ENCODE results near the gene FAM180A. TPM values are rescaled to one million over a fixed set of nuclear protein-coding genes. Genes with fewer than 3 reads are reported as not detected.

Gene FAM180A
- total and polyA plus RNA-seq, 2 experiments from 2014 or later, result not detected

DNA sequence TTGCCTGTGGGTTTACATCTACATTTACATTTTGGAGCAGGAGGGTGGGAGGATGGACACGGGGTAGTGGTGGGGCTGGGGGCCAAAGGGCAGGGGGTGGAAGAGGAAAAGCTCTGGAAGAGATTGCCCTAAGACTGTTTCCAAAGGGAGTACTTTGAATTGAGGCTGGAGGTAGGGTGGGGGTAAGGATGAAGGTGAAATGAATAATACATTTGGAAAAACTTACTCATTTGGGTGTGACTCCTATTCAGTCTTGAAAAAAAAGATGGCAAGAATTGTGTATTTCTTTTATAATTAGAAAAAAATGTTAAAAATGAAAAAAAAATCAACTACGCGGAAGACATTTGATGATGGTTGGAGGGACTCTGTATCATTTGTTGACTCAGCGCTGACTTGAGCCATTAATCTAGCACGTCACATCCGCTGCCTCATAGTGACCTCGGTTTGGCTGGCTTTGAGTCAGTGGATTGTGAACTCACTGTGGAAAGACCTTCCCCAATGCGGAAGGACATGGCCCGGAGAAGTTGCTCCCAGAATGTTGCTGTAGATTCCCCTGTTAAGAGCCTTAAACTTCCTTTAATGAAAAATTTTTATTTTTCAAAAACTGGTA lies 2.8 kb downstream of the FAM180A start:
- H3K79me2 ChIP-seq (replicated peaks; ENCODE audit: insufficient read depth), result no peaks in the 10 kb centered on the region
- H3K27me3 Mint-ChIP-seq (ENCODE audit: insufficient read depth, low read depth, poor library complexity), result peaks cover 6% of the 10 kb centered on the region
- no peak overlapping the region for H2AFZ ChIP-seq
- no peaks in the 10 kb centered on the region for H3K9me2 ChIP-seq (ENCODE audit: insufficient read depth)
- no peak for TF ChIP-seq NANOG (IDR thresholded peaks at IDR 0.05; ENCODE audit: borderline replicate concordance)
- no peak for TF ChIP-seq ZNF114 (CRISPR knock-in tag; IDR thresholded peaks at IDR 0.05)
- no peak for TF ChIP-seq STAT1 (IDR thresholded peaks at IDR 0.05; ENCODE audit: unreplicated experiment)
- no peak for TF ChIP-seq JUNB (IDR thresholded peaks at IDR 0.05; ENCODE audit: unreplicated experiment)
- no peak for TF ChIP-seq EZH2 (IDR thresholded peaks at IDR 0.05; ENCODE audit: low read depth, unreplicated experiment)
- TF ChIP-seq, protein P1, sequence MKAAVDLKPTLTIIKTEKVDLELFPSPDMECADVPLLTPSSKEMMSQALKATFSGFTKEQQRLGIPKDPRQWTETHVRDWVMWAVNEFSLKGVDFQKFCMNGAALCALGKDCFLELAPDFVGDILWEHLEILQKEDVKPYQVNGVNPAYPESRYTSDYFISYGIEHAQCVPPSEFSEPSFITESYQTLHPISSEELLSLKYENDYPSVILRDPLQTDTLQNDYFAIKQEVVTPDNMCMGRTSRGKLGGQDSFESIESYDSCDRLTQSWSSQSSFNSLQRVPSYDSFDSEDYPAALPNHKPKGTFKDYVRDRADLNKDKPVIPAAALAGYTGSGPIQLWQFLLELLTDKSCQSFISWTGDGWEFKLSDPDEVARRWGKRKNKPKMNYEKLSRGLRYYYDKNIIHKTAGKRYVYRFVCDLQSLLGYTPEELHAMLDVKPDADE (IDR thresholded peaks at IDR 0.05), result no peak
- TF ChIP-seq CTCF (conservative IDR thresholded peaks at IDR 0.05; ENCODE audit: low read depth in 2 of 2), result no peak
- no peak for TF ChIP-seq POLR2AphosphoS5 (IDR thresholded peaks at IDR 0.05; ENCODE audit: low read depth)
- TF ChIP-seq ZNF331 (CRISPR knock-in tag; IDR thresholded peaks at IDR 0.05; ENCODE audit: low read depth), result no peak
- no peak for TF ChIP-seq CREB1 (CRISPR knock-in tag; IDR thresholded peaks at IDR 0.05; ENCODE audit: low read depth)
- TF ChIP-seq, protein P2, sequence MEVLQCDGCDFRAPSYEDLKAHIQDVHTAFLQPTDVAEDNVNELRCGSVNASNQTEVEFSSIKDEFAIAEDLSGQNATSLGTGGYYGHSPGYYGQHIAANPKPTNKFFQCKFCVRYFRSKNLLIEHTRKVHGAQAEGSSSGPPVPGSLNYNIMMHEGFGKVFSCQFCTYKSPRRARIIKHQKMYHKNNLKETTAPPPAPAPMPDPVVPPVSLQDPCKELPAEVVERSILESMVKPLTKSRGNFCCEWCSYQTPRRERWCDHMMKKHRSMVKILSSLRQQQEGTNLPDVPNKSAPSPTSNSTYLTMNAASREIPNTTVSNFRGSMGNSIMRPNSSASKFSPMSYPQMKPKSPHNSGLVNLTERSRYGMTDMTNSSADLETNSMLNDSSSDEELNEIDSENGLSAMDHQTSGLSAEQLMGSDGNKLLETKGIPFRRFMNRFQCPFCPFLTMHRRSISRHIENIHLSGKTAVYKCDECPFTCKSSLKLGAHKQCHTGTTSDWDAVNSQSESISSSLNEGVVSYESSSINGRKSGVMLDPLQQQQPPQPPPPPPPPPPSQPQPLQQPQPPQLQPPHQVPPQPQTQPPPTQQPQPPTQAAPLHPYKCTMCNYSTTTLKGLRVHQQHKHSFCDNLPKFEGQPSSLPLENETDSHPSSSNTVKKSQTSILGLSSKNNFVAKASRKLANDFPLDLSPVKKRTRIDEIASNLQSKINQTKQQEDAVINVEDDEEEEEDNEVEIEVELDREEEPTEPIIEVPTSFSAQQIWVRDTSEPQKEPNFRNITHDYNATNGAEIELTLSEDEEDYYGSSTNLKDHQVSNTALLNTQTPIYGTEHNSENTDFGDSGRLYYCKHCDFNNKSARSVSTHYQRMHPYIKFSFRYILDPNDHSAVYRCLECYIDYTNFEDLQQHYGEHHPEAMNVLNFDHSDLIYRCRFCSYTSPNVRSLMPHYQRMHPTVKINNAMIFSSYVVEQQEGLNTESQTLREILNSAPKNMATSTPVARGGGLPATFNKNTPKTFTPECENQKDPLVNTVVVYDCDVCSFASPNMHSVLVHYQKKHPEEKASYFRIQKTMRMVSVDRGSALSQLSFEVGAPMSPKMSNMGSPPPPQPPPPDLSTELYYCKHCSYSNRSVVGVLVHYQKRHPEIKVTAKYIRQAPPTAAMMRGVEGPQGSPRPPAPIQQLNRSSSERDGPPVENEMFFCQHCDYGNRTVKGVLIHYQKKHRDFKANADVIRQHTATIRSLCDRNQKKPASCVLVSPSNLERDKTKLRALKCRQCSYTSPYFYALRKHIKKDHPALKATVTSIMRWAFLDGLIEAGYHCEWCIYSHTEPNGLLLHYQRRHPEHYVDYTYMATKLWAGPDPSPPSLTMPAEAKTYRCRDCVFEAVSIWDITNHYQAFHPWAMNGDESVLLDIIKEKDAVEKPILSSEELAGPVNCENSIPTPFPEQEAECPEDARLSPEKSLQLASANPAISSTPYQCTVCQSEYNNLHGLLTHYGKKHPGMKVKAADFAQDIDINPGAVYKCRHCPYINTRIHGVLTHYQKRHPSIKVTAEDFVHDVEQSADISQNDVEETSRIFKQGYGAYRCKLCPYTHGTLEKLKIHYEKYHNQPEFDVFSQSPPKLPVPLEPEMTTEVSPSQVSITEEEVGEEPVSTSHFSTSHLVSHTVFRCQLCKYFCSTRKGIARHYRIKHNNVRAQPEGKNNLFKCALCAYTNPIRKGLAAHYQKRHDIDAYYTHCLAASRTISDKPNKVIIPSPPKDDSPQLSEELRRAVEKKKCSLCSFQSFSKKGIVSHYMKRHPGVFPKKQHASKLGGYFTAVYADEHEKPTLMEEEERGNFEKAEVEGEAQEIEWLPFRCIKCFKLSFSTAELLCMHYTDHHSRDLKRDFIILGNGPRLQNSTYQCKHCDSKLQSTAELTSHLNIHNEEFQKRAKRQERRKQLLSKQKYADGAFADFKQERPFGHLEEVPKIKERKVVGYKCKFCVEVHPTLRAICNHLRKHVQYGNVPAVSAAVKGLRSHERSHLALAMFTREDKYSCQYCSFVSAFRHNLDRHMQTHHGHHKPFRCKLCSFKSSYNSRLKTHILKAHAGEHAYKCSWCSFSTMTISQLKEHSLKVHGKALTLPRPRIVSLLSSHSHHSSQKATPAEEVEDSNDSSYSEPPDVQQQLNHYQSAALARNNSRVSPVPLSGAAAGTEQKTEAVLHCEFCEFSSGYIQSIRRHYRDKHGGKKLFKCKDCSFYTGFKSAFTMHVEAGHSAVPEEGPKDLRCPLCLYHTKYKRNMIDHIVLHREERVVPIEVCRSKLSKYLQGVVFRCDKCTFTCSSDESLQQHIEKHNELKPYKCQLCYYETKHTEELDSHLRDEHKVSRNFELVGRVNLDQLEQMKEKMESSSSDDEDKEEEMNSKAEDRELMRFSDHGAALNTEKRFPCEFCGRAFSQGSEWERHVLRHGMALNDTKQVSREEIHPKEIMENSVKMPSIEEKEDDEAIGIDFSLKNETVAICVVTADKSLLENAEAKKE (CRISPR knock-in tag; IDR thresholded peaks at IDR 0.05), result no peak
- TF ChIP-seq EZH2phosphoT487 (IDR thresholded peaks at IDR 0.05; ENCODE audit: unreplicated experiment), result no peak
- TF ChIP-seq, protein P3, sequence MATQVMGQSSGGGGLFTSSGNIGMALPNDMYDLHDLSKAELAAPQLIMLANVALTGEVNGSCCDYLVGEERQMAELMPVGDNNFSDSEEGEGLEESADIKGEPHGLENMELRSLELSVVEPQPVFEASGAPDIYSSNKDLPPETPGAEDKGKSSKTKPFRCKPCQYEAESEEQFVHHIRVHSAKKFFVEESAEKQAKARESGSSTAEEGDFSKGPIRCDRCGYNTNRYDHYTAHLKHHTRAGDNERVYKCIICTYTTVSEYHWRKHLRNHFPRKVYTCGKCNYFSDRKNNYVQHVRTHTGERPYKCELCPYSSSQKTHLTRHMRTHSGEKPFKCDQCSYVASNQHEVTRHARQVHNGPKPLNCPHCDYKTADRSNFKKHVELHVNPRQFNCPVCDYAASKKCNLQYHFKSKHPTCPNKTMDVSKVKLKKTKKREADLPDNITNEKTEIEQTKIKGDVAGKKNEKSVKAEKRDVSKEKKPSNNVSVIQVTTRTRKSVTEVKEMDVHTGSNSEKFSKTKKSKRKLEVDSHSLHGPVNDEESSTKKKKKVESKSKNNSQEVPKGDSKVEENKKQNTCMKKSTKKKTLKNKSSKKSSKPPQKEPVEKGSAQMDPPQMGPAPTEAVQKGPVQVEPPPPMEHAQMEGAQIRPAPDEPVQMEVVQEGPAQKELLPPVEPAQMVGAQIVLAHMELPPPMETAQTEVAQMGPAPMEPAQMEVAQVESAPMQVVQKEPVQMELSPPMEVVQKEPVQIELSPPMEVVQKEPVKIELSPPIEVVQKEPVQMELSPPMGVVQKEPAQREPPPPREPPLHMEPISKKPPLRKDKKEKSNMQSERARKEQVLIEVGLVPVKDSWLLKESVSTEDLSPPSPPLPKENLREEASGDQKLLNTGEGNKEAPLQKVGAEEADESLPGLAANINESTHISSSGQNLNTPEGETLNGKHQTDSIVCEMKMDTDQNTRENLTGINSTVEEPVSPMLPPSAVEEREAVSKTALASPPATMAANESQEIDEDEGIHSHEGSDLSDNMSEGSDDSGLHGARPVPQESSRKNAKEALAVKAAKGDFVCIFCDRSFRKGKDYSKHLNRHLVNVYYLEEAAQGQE (IDR thresholded peaks at IDR 0.05; ENCODE audit: unreplicated experiment), result no peak
- H3K4me1 Mint-ChIP-seq, result peaks cover 13% of the 10 kb centered on the region
- no peaks in the 10 kb centered on the region for H3F3A ChIP-seq (replicated peaks; ENCODE audit: low read depth)
- no peaks in the 10 kb centered on the region for H3K27me3 ChIP-seq (ENCODE audit: insufficient read depth)
- no peak overlapping the region for H3K4me3 Mint-ChIP-seq
- no peak for DNase-seq (ENCODE audit: low spot score)
- no peak overlapping the region for H3K4me3 ChIP-seq
- no peak overlapping the region for H3K27ac Mint-ChIP-seq
- H3K36me3 ChIP-seq (ENCODE audit: insufficient read depth), result no peaks in the 10 kb centered on the region
- H3K27ac ChIP-seq (ENCODE audit: low read depth), result no peak overlapping the region
- H3K36me3 Mint-ChIP-seq (ENCODE audit: low read depth), result no peaks in the 10 kb centered on the region
- H4K20me1 ChIP-seq (replicated peaks; ENCODE audit: insufficient read depth), result no peaks in the 10 kb centered on the region
- H3K4me2 ChIP-seq, result no peak overlapping the region
- ATAC-seq, result no peak
- no peaks in the 10 kb centered on the region for H3K9me3 Mint-ChIP-seq
- peaks cover 9% of the 10 kb centered on the region; the same call in 1 of the 2 replicates for H3K4me1 ChIP-seq (ENCODE audit: insufficient read depth)
